Osteoblast (primary cell): Measurements from ENCODE around the gene PCCA. TPM values are rescaled to one million over a fixed set of nuclear protein-coding genes. Genes with fewer than 3 reads are reported as not detected.

Source experiments
- DNase-seq: peaks from one replicate; pipeline ENCODE4 v3.0.0; 2011; ENCODE audit warnings: low spot score, mixed read lengths; ENCODE audit not compliant: insufficient read length; ENCODE audit errors: missing footprints
- H2AFZ ChIP-seq: 2 replicates; pipeline ENCODE4 v1.6.0; 2011; ENCODE audit warnings: mild to moderate bottlenecking, low read length
- H3K27ac ChIP-seq: 2 replicates; pipeline ENCODE4 v1.5.1; 2011; ENCODE audit warnings: mild to moderate bottlenecking, low read depth, low read length, moderate library complexity
- H3K27me3 ChIP-seq: 2 replicates; pipeline ENCODE4 v1.6.0; 2012; ENCODE audit warnings: mild to moderate bottlenecking, control low read depth, inconsistent platforms, low read length, moderate library complexity; ENCODE audit not compliant: insufficient read depth
- H3K36me3 ChIP-seq: 2 replicates; pipeline ENCODE4 v1.5.1; 2011; ENCODE audit warnings: mild to moderate bottlenecking, low read length, control low read depth, moderate library complexity; ENCODE audit not compliant: insufficient read depth
- H3K4me1 ChIP-seq: 2 replicates; pipeline ENCODE4 v1.5.1; 2011; ENCODE audit warnings: mild to moderate bottlenecking, low read length, control low read depth, moderate library complexity; ENCODE audit not compliant: insufficient read depth
- H3K4me2 ChIP-seq: 2 replicates; pipeline ENCODE4 v1.6.0; 2011; ENCODE audit warnings: mild to moderate bottlenecking, low read length; ENCODE audit not compliant: insufficient read depth
- H3K4me3 ChIP-seq: fragments of 200-600 bp; sonication (generic); 3 replicates; pipeline ENCODE4 v1.5.1; 2012; ENCODE audit warnings: mild to moderate bottlenecking, low read length, inconsistent platforms; ENCODE audit not compliant: insufficient read depth
- H3K79me2 ChIP-seq: 2 replicates; pipeline ENCODE4 v1.6.0; 2012; ENCODE audit warnings: mild to moderate bottlenecking, low read length, control low read depth, inconsistent platforms; ENCODE audit not compliant: insufficient read depth
- H3K9me3 ChIP-seq: 2 replicates; pipeline ENCODE4 v1.5.1; 2011; ENCODE audit warnings: low read depth, low read length, control low read depth
- H4K20me1 ChIP-seq: 2 replicates; pipeline ENCODE4 v1.6.0; 2012; ENCODE audit warnings: mild to moderate bottlenecking, low read length, control low read depth; ENCODE audit not compliant: insufficient read depth
- total RNA-seq: library from RNA; depleted of rRNA; stranded (reverse); fragments of >200 nt; gene quantifications from 2 replicates; pipeline ENCODE4 v1.2.3, GENCODE V29; 2012
- TF ChIP-seq, protein P1 (sequence below): IDR thresholded peaks from 2 replicates; pipeline ENCODE4 v1.5.1; 2011; ENCODE audit warnings: mild to moderate bottlenecking, low read depth, low read length, moderate library complexity; ENCODE audit errors: extremely low read depth

The PCCA gene
- total RNA-seq, 1 donor: 40.5 TPM

DNA sequence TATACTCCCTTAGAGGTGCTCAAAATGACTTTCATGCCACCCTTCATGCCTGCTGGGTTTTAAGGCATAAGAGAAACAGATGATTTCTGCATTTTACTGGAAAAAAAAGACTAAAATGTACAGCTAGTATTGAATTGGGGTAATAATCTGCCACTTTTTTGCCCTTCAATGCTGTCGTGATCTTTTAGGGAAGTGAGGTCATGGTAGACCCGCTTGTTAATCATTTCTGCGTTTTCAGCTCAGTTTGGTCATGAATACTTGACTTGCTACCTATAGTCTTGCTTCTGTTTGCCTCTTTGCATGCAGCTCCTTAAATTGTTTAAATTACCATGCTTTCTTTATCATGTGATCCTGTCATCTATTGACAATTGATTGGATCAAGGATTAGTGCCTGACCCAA lies 90.4 kb downstream of the PCCA start:
- Histone ChIP-seq H3K4me3 (no peak overlapping the region), H3K27me3 (no peaks in the 10 kb centered on the region)

GRCh38 chr13:100182900-100183490 lies 94.1 kb downstream of the PCCA start:
- no peak overlapping the region for H3K4me3 ChIP-seq

More for the DNA sequence above, 90.4 kb downstream of the PCCA start:
- H2AFZ ChIP-seq: no peak overlapping the region
- no peak for DNase-seq
- TF ChIP-seq, protein P1, sequence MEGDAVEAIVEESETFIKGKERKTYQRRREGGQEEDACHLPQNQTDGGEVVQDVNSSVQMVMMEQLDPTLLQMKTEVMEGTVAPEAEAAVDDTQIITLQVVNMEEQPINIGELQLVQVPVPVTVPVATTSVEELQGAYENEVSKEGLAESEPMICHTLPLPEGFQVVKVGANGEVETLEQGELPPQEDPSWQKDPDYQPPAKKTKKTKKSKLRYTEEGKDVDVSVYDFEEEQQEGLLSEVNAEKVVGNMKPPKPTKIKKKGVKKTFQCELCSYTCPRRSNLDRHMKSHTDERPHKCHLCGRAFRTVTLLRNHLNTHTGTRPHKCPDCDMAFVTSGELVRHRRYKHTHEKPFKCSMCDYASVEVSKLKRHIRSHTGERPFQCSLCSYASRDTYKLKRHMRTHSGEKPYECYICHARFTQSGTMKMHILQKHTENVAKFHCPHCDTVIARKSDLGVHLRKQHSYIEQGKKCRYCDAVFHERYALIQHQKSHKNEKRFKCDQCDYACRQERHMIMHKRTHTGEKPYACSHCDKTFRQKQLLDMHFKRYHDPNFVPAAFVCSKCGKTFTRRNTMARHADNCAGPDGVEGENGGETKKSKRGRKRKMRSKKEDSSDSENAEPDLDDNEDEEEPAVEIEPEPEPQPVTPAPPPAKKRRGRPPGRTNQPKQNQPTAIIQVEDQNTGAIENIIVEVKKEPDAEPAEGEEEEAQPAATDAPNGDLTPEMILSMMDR: no peak
- H3K4me2 ChIP-seq: no peak overlapping the region
- H3K36me3 ChIP-seq: no peaks in the 10 kb centered on the region
- no peak overlapping the region for H3K27ac ChIP-seq
- H3K4me1 ChIP-seq: peaks cover 3% of the 10 kb centered on the region
- H3K9me3 ChIP-seq: no peaks in the 10 kb centered on the region
- peaks cover 5% of the 10 kb centered on the region for H4K20me1 ChIP-seq
- peaks cover 7% of the 10 kb centered on the region for H3K79me2 ChIP-seq

DNA sequence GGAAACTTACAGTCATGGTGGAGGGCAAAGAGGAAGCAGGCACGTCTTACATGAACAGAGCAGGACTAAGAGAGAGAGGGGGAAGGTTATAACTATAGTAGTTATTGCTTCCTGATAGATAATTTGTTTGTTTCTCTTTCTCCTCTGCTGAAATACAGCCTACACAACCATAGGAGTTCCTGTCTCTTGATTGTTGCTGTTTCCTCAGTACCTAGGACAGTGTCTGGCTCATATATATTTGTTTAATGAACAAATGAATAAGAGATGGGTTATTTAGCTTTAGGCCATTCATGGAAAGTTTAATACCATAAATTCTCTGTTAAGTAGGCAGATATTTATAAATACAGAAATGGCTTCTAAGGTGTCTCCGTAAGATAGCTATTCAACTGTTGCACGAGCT lies 95.2 kb downstream of the PCCA start:
- no peaks in the 10 kb centered on the region for H3K27me3 ChIP-seq
- no peak overlapping the region for H3K4me2 ChIP-seq
- H3K36me3 ChIP-seq: no peaks in the 10 kb centered on the region
- TF ChIP-seq, protein P1: no peak
- no peak for DNase-seq
- peaks cover 5% of the 10 kb centered on the region for H3K79me2 ChIP-seq
- H4K20me1 ChIP-seq: no peaks in the 10 kb centered on the region
- H3K4me1 ChIP-seq: no peaks in the 10 kb centered on the region
- no peaks in the 10 kb centered on the region for H3K9me3 ChIP-seq
- no peak overlapping the region for H3K27ac ChIP-seq
- no peak overlapping the region for H2AFZ ChIP-seq
- H3K4me3 ChIP-seq: no peak overlapping the region

More at GRCh38 chr13:100182900-100183490, 94.1 kb downstream of the PCCA start:
- Histone ChIP-seq H3K4me2 (no peak overlapping the region), H3K27me3 (no peaks in the 10 kb centered on the region), H3K27ac (no peak overlapping the region), H3K9me3 (no peaks in the 10 kb centered on the region), H3K36me3 (no peaks in the 10 kb centered on the region), H3K79me2 (peaks cover 5% of the 10 kb centered on the region), H4K20me1 (no peaks in the 10 kb centered on the region), H3K4me1 (no peaks in the 10 kb centered on the region), H2AFZ (no peak overlapping the region)
- TF ChIP-seq, protein P1: no peak
- no peak for DNase-seq

DNA sequence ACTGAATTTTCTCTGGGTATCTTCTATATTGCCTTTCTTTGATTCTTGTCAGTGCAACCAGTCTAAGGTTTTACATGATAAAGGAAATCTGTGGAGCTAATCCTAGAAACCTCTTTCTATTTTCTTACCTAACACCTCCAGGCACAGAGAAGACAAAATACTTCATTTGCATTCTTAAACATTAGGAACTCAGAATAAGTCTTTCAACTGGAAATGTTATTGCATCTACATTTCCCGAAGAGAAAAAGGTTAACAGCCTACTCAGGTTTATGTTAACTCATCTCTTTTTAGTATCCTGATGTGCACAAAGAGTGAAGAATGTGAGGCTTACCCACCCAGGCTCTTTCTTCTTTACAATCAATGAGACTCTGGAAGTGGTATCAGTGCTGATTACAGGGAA lies 106.7 kb downstream of the PCCA start:
- no peaks in the 10 kb centered on the region for H3K4me1 ChIP-seq
- H3K9me3 ChIP-seq: no peaks in the 10 kb centered on the region
- H3K27me3 ChIP-seq: no peaks in the 10 kb centered on the region
- peaks cover 5% of the 10 kb centered on the region for H3K79me2 ChIP-seq
- no peak overlapping the region for H3K27ac ChIP-seq
- no peak for DNase-seq
- H4K20me1 ChIP-seq: peaks cover 6% of the 10 kb centered on the region
- TF ChIP-seq, protein P1: no peak
- H3K36me3 ChIP-seq: no peaks in the 10 kb centered on the region
- H3K4me2 ChIP-seq: no peak overlapping the region
- H2AFZ ChIP-seq: no peak overlapping the region
- H3K4me3 ChIP-seq: no peak overlapping the region
